Measurements from ENCODE around the gene ARRB1. TPM values are rescaled to one million over a fixed set of nuclear protein-coding genes. Genes with fewer than 3 reads are reported as not detected.
"Not testable (repeated sequence)": the region's sequence is repeated elsewhere in the genome, so short reads cannot be mapped to it uniquely, and the experiment has no call there.

The ARRB1 gene
- total RNA-seq, 1 donor: 14.5 TPM

GRCh38 chr11:75277211-75277805, 74.2 kb downstream of the ARRB1 start:
- H3K79me2 ChIP-seq (ENCODE audit: insufficient read depth, low read length): no peaks in the 10 kb centered on the region
- no peak for TF ChIP-seq CTCF (IDR thresholded peaks at IDR 0.05; ENCODE audit: extremely low read depth, low read depth, low read length)
- H3K4me1 ChIP-seq (ENCODE audit: insufficient read depth, low read length): no peaks in the 10 kb centered on the region
- H3K9me3 ChIP-seq (ENCODE audit: low read depth, low read length): no peaks in the 10 kb centered on the region
- H3K4me2 ChIP-seq (ENCODE audit: insufficient read depth, low read length): no peak overlapping the region
- no peaks in the 10 kb centered on the region for H4K20me1 ChIP-seq (ENCODE audit: insufficient read depth, low read length)
- H3K36me3 ChIP-seq (ENCODE audit: insufficient read depth, low read length): no peaks in the 10 kb centered on the region
- no peak overlapping the region for H3K4me3 ChIP-seq (ENCODE audit: insufficient read depth, low read length)
- no peak overlapping the region for H2AFZ ChIP-seq (ENCODE audit: low read length)
- no peaks in the 10 kb centered on the region for H3K27me3 ChIP-seq (ENCODE audit: insufficient read depth, low read length)
- DNase-seq (ENCODE audit: insufficient read length, low spot score, missing footprints): peak; percentile 66
- no peak overlapping the region for H3K27ac ChIP-seq (ENCODE audit: low read depth, low read length)

- no peak for TF ChIP-seq CTCF (IDR thresholded peaks at IDR 0.05; ENCODE audit: extremely low read depth, low read depth, low read length)
- H3K9me3 ChIP-seq (ENCODE audit: low read depth, low read length): no peaks in the 10 kb centered on the region
- no peaks in the 10 kb centered on the region for H4K20me1 ChIP-seq (ENCODE audit: insufficient read depth, low read length)
- H3K27me3 ChIP-seq (ENCODE audit: insufficient read depth, low read length): no peaks in the 10 kb centered on the region
- H3K4me2 ChIP-seq (ENCODE audit: insufficient read depth, low read length): no peak overlapping the region
- H2AFZ ChIP-seq (ENCODE audit: low read length): no peak overlapping the region
- H3K4me1 ChIP-seq (ENCODE audit: insufficient read depth, low read length): no peaks in the 10 kb centered on the region
- H3K36me3 ChIP-seq (ENCODE audit: insufficient read depth, low read length): no peaks in the 10 kb centered on the region
- H3K79me2 ChIP-seq (ENCODE audit: insufficient read depth, low read length): no peaks in the 10 kb centered on the region
- no peak overlapping the region for H3K4me3 ChIP-seq (ENCODE audit: insufficient read depth, low read length)
- no peak overlapping the region for H3K27ac ChIP-seq (ENCODE audit: low read depth, low read length)
- DNase-seq (ENCODE audit: insufficient read length, low spot score, missing footprints): peak; percentile 70
These were observed 74.8 kb downstream of the ARRB1 start for GRCh38 chr11:75276686-75277085.

GRCh38 chr11:75276186-75276585, 75.3 kb downstream of the ARRB1 start:
- no peaks in the 10 kb centered on the region for H4K20me1 ChIP-seq (ENCODE audit: insufficient read depth, low read length)

DNA sequence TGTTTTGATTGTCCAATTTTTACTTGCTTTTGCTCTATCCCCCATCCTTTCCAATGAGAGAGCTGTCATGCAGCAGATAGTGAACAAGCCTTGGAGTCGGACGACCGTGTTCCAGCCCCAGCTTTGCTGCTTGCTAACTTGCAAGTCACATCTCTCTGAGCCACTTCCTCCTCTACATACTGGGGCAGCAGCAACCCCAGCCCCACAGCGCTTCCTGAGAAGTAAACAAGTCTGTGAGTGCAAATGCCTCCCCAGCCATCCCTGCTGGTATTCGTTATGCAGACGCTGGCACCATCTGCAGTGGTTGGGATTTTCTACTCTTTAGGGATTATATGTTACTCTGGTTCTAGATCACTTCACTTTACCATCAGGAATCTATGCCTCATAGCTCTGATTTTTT, 75.9 kb downstream of the ARRB1 start:
- no peaks in the 10 kb centered on the region for H3K4me1 ChIP-seq (ENCODE audit: insufficient read depth, low read length)
- no peaks in the 10 kb centered on the region for H3K36me3 ChIP-seq (ENCODE audit: insufficient read depth, low read length)
- no peak for TF ChIP-seq CTCF (IDR thresholded peaks at IDR 0.05; ENCODE audit: extremely low read depth, low read depth, low read length)
- H4K20me1 ChIP-seq (ENCODE audit: insufficient read depth, low read length): no peaks in the 10 kb centered on the region
- no peaks in the 10 kb centered on the region for H3K79me2 ChIP-seq (ENCODE audit: insufficient read depth, low read length)
- no peaks in the 10 kb centered on the region for H3K27me3 ChIP-seq (ENCODE audit: insufficient read depth, low read length)
- H3K4me3 ChIP-seq (ENCODE audit: insufficient read depth, low read length): no peak overlapping the region
- no peaks in the 10 kb centered on the region for H3K9me3 ChIP-seq (ENCODE audit: low read depth, low read length)
- H3K4me2 ChIP-seq (ENCODE audit: insufficient read depth, low read length): no peak overlapping the region
- DNase-seq (ENCODE audit: insufficient read length, low spot score, missing footprints): no peak
- H2AFZ ChIP-seq (ENCODE audit: low read length): no peak overlapping the region
- no peak overlapping the region for H3K27ac ChIP-seq (ENCODE audit: low read depth, low read length)

More at GRCh38 chr11:75276186-75276585, 75.3 kb downstream of the ARRB1 start:
- DNase-seq (ENCODE audit: insufficient read length, low spot score, missing footprints): no peak
- H3K79me2 ChIP-seq (ENCODE audit: insufficient read depth, low read length): no peaks in the 10 kb centered on the region
- H3K4me1 ChIP-seq (ENCODE audit: insufficient read depth, low read length): no peaks in the 10 kb centered on the region
- H3K9me3 ChIP-seq (ENCODE audit: low read depth, low read length): no peaks in the 10 kb centered on the region
- H2AFZ ChIP-seq (ENCODE audit: low read length): no peak overlapping the region
- no peak overlapping the region for H3K27ac ChIP-seq (ENCODE audit: low read depth, low read length)
- H3K4me2 ChIP-seq (ENCODE audit: insufficient read depth, low read length): no peak overlapping the region
- H3K4me3 ChIP-seq (ENCODE audit: insufficient read depth, low read length): no peak overlapping the region
- H3K36me3 ChIP-seq (ENCODE audit: insufficient read depth, low read length): no peaks in the 10 kb centered on the region
- no peaks in the 10 kb centered on the region for H3K27me3 ChIP-seq (ENCODE audit: insufficient read depth, low read length)
- no peak for TF ChIP-seq CTCF (IDR thresholded peaks at IDR 0.05; ENCODE audit: extremely low read depth, low read depth, low read length)

DNA sequence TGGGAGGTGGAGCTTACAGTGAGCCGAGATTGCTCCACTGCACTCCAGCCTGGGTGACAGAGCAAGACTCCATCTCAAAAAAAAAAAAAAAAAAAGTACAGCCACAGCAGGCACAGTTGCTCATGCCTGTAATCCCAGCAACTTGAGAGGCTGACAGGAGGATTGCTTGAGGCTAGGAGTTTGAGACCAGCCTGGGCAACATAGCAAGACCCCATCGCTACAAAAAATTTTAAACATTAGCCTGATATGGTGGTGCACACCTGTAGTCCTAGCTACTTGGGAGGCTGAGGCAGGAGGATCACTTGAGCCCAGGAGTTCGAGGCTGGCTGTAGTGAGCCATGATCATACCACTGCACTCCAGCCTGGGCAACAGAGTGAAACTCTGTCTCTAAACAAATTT, 76.7 kb downstream of the ARRB1 start:
- H3K4me3 ChIP-seq (ENCODE audit: insufficient read depth, low read length); H3K27me3 ChIP-seq (ENCODE audit: insufficient read depth, low read length); H3K4me2 ChIP-seq (ENCODE audit: insufficient read depth, low read length); H3K27ac ChIP-seq (ENCODE audit: low read depth, low read length); H2AFZ ChIP-seq (ENCODE audit: low read length); H3K36me3 ChIP-seq (ENCODE audit: insufficient read depth, low read length); H3K9me3 ChIP-seq (ENCODE audit: low read depth, low read length); DNase-seq (ENCODE audit: insufficient read length, low spot score, missing footprints); H3K4me1 ChIP-seq (ENCODE audit: insufficient read depth, low read length); H3K79me2 ChIP-seq (ENCODE audit: insufficient read depth, low read length); H4K20me1 ChIP-seq (ENCODE audit: insufficient read depth, low read length): not testable (repeated sequence)
